ENCODE data around the gene KPNA2. TPM values are rescaled to one million over a fixed set of nuclear protein-coding genes. Genes with fewer than 3 reads are reported as not detected.

Gene KPNA2
- 115 and 229 TPM in 2 replicates for total RNA-seq

DNA sequence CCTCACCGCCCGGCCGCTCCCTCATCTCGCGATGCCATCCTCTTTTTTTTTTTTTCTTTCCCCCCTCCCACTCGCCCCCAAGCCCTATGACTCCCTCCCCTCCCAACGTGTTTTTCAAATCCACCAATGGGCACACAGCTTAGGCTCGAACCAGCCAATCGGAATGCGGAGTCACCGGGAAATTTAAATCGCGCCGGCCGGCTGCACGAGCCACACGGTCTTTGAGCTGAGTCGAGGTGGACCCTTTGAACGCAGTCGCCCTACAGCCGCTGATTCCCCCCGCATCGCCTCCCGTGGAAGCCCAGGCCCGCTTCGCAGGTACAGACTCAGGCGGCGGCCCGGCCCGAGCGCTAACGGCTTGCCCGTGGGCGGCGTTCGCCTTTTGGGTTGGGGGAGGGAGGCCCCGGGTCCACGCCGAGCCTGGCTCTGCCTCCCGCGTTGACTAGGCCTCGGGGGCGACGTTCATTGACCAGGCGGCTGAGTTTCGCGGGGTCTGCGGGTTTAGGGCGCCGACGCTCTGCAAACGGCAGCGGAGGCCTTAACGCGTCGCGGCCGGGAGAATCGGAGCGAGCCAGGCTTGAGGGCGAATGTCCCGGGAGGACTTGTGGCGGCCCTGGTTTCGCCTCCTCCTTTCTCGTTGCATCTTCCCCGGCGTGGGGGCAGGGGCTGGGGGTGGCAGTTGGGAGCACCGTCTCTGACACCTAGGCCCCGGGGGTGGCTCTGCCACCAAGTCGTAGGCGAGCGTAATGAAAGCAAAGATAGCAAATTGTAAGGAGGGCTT, at the start of gene KPNA2:
Gene KPNA2, plus strand, starts transcription at position 213 of the 781 bp plus-strand sequence. CDS start 1,398 bp downstream, outside the sequence.
- H3K4me3 ChIP-seq (ENCODE audit: low read depth, low read length) = peak within 1 kb of the TSS; percentile 96
- DNase-seq (ENCODE audit: low read depth) = peak; percentile 99
- TF ChIP-seq, protein P1, sequence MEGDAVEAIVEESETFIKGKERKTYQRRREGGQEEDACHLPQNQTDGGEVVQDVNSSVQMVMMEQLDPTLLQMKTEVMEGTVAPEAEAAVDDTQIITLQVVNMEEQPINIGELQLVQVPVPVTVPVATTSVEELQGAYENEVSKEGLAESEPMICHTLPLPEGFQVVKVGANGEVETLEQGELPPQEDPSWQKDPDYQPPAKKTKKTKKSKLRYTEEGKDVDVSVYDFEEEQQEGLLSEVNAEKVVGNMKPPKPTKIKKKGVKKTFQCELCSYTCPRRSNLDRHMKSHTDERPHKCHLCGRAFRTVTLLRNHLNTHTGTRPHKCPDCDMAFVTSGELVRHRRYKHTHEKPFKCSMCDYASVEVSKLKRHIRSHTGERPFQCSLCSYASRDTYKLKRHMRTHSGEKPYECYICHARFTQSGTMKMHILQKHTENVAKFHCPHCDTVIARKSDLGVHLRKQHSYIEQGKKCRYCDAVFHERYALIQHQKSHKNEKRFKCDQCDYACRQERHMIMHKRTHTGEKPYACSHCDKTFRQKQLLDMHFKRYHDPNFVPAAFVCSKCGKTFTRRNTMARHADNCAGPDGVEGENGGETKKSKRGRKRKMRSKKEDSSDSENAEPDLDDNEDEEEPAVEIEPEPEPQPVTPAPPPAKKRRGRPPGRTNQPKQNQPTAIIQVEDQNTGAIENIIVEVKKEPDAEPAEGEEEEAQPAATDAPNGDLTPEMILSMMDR (IDR thresholded peaks at IDR 0.05; ENCODE audit: insufficient read depth, low read depth, low read length) = no peak

DNA sequence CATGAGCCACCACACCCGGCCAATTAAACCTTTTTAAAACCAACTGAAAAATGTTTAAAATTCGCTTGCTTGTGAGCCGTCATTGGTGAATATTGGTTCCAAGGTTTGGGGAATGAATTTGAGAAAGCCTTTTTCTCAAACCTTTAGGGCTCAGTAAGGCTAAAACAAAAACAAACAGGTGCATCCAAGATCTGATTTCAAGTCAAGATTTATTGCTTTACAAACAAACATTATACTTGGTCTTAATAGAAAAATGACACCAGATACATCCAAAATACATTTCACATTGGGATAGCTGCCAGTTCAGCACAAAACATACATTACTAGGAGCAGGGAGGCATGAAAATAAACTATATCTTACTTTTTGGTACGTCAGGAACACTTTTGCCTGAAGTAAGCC, 44.6 kb upstream of the KPNA2 start:
- no peak overlapping the region for H3K4me3 ChIP-seq (ENCODE audit: low read depth, low read length)
- no peak for DNase-seq (ENCODE audit: low read depth)
- TF ChIP-seq, protein P1 (IDR thresholded peaks at IDR 0.05; ENCODE audit: insufficient read depth, low read depth, low read length) = no peak

DNA sequence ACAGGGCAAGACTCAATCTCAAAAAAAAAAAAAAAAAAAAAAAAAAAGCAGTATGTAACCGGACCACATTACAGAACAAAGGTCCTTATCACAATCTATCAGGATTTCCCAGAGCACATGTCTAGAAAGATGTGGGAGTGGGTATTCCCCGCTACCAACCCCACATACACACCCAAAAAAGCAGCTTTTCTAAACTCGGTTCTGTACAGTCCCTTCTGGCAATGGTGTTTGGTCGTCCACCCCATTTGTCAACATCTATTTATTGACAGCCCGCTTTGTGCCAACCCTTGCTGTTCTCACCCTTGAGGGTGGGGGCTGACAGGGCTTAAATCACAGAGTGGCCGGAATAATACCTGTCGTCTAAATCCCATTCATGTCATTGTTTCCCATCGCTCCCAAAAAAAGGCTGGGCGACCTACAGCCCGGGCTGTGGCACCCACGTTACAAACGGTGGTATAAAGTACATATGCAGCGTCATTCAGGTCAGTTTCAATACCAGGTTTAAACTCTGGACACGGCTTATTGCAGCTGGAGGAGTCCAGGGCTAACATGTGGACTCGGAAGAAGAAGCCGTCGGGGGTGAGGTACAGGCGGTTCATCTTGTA, 42.9 kb upstream of the KPNA2 start:
- TF ChIP-seq, protein P1 (IDR thresholded peaks at IDR 0.05; ENCODE audit: insufficient read depth, low read depth, low read length) = no peak
- H3K4me3 ChIP-seq (ENCODE audit: low read depth, low read length) = peak overlapping the region; percentile 78
- DNase-seq (ENCODE audit: low read depth) = no peak

DNA sequence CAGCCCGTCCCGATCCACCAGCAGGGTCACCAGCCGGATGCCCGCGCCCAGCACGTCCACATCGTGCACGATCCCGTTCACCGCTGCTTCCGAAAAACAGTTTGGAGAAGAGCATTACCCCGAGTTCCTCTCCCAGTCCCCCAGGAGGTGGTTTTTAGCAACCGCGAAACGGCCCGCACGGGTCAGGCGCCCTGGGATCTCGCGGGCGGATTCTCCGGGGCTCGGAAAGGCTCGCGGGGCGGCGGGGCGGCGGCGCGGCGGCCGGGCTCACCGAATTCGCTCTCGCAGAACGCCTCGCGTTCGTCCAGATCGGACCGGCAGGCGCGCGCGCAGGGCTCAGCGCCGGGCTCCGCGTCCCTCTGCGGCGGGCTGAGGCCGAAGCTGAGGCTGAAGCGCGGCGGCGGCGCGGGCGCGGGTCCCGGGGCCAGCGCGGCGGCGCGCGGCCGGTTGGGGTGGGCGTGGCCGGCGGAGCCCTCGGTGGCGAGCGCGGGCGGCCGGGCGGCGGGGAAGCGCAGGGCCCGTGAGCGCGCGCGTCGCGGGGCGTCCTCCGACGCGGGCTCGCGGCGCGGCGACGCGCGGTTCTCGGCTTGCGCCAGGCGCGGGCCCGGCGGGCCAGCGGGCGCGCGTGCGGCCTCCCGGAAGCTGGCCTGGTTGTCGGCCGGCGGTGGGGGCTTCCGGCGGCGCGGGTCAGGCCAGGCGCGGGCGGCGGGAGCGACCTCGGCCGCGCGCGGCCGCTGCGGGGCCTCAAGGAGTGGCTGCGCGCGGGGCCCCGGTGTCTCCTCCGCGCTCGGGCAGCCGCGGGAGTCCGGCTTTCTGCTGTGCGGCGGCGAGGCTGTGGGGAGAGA, 42.2 kb upstream of the KPNA2 start:
- peak overlapping the region; percentile 78 for H3K4me3 ChIP-seq (ENCODE audit: low read depth, low read length)
- TF ChIP-seq, protein P1 (IDR thresholded peaks at IDR 0.05; ENCODE audit: insufficient read depth, low read depth, low read length) = no peak
- DNase-seq (ENCODE audit: low read depth) = peak; percentile 83

DNA sequence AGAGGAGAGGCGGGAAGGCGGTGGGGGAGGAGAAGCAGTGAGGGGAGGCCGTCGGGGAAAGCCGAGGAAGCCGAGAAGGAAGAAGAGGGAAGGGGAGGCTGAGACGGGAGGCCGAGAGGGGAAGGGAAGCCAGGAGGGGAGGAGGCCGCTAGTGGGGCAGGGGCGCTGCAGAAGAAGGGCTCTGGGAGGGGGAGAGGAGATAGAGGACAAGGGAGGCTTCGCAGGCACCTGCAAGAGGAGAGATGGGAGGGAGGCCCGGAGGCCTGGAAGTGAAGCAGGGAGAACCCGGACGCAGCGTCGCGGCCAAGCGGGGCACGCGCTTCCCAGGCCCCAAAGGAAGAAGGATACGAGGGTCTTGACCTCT, 41.6 kb upstream of the KPNA2 start:
- TF ChIP-seq, protein P1 (IDR thresholded peaks at IDR 0.05; ENCODE audit: insufficient read depth, low read depth, low read length) = no peak
- peak overlapping the region; percentile 78 for H3K4me3 ChIP-seq (ENCODE audit: low read depth, low read length)
- no peak for DNase-seq (ENCODE audit: low read depth)

DNA sequence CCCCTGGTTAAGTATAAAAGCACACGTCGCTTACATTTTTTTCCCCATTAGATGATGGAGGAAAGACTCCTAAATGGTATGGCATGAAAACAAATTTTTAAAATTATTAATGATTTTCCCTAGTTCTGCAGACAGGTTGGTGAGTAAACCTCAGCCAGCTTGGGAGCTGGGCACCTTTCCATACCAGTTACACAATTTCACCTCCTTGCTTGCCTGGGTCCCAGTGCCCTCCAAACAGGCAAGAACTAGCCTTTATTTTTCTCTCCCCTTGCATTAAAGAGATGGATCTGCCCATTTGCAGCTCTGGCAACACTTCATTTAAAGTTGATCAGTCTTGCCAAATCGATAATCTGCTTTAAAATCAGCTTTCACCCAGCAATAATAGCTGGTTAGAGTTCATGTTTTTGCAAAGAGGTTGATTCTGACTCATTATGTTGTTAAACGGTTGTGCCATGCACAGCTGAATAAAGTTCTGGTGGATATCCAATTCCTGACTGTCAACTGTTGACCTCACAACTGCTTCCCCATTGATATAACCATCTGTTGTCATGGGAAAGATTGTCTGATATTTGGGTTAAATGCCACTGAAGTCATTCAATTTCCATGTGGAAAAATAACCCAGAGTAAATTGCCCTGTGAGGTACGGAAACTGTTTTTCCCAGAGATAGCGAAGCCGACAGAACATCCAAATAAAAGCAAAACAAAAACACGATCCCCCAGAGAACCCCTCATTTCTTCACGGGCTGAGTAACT, 40.5 kb upstream of the KPNA2 start:
- TF ChIP-seq, protein P1 (IDR thresholded peaks at IDR 0.05; ENCODE audit: insufficient read depth, low read depth, low read length) = no peak
- peak overlapping the region; percentile 67 for H3K4me3 ChIP-seq (ENCODE audit: low read depth, low read length)
- peak; percentile 80 for DNase-seq (ENCODE audit: low read depth)
